ENCODE results near the gene DENND5A.
"Not testable (repeated sequence)": the region's sequence is repeated elsewhere in the genome, so short reads cannot be mapped to it uniquely, and the experiment has no call there.

DENND5A gene

GRCh38 chr11:9136741-9137140 is 128.4 kb downstream of the DENND5A start:
- peak; percentile 56 for DNase-seq

GRCh38 chr11:9133956-9134355 is 131.2 kb downstream of the DENND5A start:
- no peak for DNase-seq

- DNase-seq: peak; percentile 11
Observed at GRCh38 chr11:9132203-9132878, 132.8 kb downstream of the DENND5A start.

GRCh38 chr11:9130297-9130696 is 134.9 kb downstream of the DENND5A start:
- no peak for DNase-seq

- DNase-seq: peak; percentile 9
Observed at GRCh38 chr11:9126636-9127035, 138.5 kb downstream of the DENND5A start.

- no peak for DNase-seq
Observed at GRCh38 chr11:9125185-9125886, 139.8 kb downstream of the DENND5A start.

- DNase-seq: no peak
Observed at GRCh38 chr11:9123595-9124304, 141.4 kb downstream of the DENND5A start.

GRCh38 chr11:9121469-9121796 is 143.7 kb downstream of the DENND5A start:
- no peak for DNase-seq

- no peak for DNase-seq
Observed at GRCh38 chr11:9120664-9121468, 144.3 kb downstream of the DENND5A start.

GRCh38 chr11:9118277-9118676 is 146.9 kb downstream of the DENND5A start:
- no peak for DNase-seq

GRCh38 chr11:9112075-9112474 is 153.1 kb downstream of the DENND5A start:
- no peak for DNase-seq

- DNase-seq: no peak
Observed at GRCh38 chr11:9109858-9110731, 155.1 kb downstream of the DENND5A start.

- no peak for DNase-seq
Observed at GRCh38 chr11:9104580-9104979, 160.6 kb downstream of the DENND5A start.

GRCh38 chr11:9103542-9104276 is 161.4 kb downstream of the DENND5A start:
- no peak for DNase-seq

GRCh38 chr11:9099617-9100016 is 165.5 kb downstream of the DENND5A start:
- DNase-seq: no peak

- DNase-seq: not testable (repeated sequence)
Observed at GRCh38 chr11:9098455-9098854, 166.7 kb downstream of the DENND5A start.

GRCh38 chr11:9097186-9097943 is 167.8 kb downstream of the DENND5A start:
- not testable (repeated sequence) for DNase-seq

GRCh38 chr11:9096427-9096826 is 168.7 kb downstream of the DENND5A start:
- no peak for DNase-seq

- DNase-seq: peak; percentile 21
Observed at GRCh38 chr11:9095421-9095820, 169.7 kb downstream of the DENND5A start.

- no peak for DNase-seq
Observed at GRCh38 chr11:9094420-9094819, 170.7 kb downstream of the DENND5A start.
